WERI-Rb-1 (cell line): ENCODE results near the gene NKX6-2.
"Not testable (repeated sequence)": the region's sequence is repeated elsewhere in the genome, so short reads cannot be mapped to it uniquely, and the experiment has no call there.

ENCODE experiments used
- DNase-seq: peaks from one replicate; pipeline ENCODE4 v3.0.0-alpha.2; 2020
- H3K27ac ChIP-seq: fragments of 250-450 bp; sonication (Bioruptor Pico); 2 replicates; pipeline ENCODE4 v1.5.1; 2020; ENCODE audit warnings: mild to moderate bottlenecking, moderate library complexity
- H3K27me3 ChIP-seq: fragments of 250-450 bp; sonication (Bioruptor Pico); 2 replicates; pipeline ENCODE4 v1.5.1; 2021; ENCODE audit warnings: mild to moderate bottlenecking, low read depth, moderate library complexity; ENCODE audit not compliant: insufficient read depth, severe bottlenecking
- H3K36me3 ChIP-seq: fragments of 250-450 bp; sonication (Bioruptor Pico); 2 replicates; pipeline ENCODE4 v1.5.1; 2020; ENCODE audit warnings: mild to moderate bottlenecking, moderate library complexity
- H3K4me3 ChIP-seq: 2 replicates; pipeline ENCODE4 v1.5.1; 2011; ENCODE audit warnings: low read depth, mild to moderate bottlenecking, control low read depth, low read length
- H3K9me3 ChIP-seq: fragments of 250-450 bp; sonication (Bioruptor Pico); 2 replicates; pipeline ENCODE4 v1.5.1; 2021; ENCODE audit warnings: mild to moderate bottlenecking, moderate library complexity; ENCODE audit not compliant: severe bottlenecking
- TF ChIP-seq, protein P1 (sequence below): IDR thresholded peaks from 2 replicates; pipeline ENCODE4 v1.5.1; 2011; ENCODE audit warnings: low read depth, mild to moderate bottlenecking, control low read depth, inconsistent platforms, low read length

The NKX6-2 gene

DNA sequence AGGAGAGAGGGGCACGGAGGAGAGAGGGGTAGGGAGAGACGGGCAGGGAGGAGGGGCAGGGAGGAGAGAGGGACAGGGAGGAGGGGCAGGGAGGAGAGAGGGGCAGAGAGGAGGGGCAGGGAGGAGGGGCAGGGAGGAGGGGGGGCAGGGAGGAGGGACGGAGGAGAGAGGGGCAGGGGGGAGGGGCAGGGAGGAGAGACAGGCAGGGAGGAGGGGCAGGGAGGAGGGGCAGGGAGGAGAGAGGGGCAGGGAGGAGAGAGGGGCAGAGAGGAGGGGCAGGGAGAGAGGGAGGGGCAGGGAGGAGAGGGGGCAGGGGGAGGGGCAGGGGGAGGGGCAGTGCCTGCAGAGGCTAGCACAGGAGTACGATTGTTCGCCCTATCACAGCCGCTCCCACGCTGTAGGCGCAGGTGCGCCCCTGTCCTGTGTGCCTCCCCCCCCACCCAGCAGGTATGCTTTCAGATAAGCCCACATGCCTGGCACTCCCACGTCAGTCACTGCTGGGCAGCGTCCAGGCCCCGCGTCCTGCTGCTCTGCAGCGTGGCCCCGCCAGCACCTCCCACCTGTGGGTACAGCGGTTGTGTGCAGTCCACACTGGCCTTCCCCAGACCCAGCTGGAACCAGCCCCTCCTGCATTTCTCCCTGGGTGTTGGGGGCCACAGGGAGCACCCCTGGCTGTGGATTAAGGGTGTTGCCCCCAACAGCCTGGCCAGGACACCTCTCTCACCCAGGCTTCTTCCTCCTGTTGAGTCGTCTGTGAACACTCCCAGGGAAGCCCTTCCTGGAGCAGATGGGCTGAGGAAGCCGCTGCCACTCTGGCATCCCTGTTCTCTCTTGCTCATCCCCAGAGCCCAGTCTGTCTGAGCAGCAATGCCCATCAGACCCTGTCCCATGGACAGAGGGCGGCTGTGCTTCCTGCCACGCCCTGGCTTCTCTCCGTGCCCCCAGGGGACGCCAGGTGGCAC, 10.8 kb downstream of the NKX6-2 start:
- H3K27ac ChIP-seq: no peak overlapping the region
- TF ChIP-seq, protein P1, sequence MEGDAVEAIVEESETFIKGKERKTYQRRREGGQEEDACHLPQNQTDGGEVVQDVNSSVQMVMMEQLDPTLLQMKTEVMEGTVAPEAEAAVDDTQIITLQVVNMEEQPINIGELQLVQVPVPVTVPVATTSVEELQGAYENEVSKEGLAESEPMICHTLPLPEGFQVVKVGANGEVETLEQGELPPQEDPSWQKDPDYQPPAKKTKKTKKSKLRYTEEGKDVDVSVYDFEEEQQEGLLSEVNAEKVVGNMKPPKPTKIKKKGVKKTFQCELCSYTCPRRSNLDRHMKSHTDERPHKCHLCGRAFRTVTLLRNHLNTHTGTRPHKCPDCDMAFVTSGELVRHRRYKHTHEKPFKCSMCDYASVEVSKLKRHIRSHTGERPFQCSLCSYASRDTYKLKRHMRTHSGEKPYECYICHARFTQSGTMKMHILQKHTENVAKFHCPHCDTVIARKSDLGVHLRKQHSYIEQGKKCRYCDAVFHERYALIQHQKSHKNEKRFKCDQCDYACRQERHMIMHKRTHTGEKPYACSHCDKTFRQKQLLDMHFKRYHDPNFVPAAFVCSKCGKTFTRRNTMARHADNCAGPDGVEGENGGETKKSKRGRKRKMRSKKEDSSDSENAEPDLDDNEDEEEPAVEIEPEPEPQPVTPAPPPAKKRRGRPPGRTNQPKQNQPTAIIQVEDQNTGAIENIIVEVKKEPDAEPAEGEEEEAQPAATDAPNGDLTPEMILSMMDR: no peak
- no peak overlapping the region for H3K4me3 ChIP-seq
- no peaks in the 10 kb centered on the region for H3K36me3 ChIP-seq
- H3K27me3 ChIP-seq: no peaks in the 10 kb centered on the region
- H3K9me3 ChIP-seq: no peaks in the 10 kb centered on the region
- no peak for DNase-seq

DNA sequence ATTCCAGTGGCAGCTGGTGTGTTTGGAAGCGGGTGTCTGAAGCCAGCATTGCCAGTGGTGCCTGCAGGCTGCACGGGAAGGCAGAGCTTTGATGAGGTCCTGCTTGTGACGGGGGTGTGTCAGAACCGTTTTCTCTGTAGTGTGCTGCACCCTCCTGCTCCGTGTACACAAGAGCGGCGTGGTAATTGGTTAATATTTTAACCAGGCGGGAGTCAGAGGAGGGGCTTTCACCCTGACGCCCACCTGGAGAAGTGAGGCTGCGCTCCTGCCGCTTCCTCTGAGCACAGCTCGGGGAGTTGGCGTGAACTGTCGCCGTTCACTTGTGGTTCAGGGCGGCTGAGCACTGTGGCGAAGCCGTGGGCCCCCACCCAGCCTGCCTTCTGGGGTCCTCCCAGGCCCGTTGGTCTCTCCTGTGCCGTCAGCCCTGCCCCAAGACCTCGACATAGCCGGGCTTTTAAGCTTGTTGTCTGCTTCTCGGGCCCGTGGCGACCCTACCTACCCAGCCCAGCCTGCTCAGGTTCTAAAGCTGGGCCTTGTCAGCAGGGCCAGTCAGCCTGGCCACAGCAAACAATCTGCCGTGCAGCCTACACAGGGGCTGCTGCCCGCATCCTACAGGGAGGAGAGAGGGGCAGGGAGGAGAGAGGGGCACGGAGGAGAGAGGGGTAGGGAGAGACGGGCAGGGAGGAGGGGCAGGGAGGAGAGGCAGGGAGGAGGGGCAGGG, 11.6 kb downstream of the NKX6-2 start:
- no peak for DNase-seq
- Histone ChIP-seq H3K36me3 (no peaks in the 10 kb centered on the region), H3K4me3 (no peak overlapping the region), H3K9me3 (no peaks in the 10 kb centered on the region), H3K27ac (no peak overlapping the region), H3K27me3 (no peaks in the 10 kb centered on the region)
- TF ChIP-seq, protein P1: no peak

DNA sequence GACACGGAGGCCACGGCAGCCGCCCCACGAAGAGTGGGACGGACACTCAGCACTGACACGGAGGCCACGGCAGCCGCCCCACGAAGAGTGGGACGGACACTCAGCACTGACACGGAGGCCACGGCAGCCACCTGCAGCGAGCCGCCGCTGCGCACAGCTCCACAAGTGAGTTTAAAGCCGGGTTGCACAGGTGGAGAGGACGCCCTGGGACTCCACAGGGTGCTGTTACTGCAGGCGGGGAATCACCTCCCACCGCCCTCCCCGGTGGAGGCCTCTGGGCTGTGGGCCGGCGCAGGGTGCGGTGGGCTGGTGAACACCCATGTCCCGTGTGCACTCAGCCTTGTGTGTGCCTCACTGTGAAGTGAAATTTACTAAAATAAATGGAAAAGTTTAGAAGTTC, 13.1 kb downstream of the NKX6-2 start:
- H3K9me3 ChIP-seq, H3K27me3 ChIP-seq, H3K4me3 ChIP-seq: not testable (repeated sequence)

DNA sequence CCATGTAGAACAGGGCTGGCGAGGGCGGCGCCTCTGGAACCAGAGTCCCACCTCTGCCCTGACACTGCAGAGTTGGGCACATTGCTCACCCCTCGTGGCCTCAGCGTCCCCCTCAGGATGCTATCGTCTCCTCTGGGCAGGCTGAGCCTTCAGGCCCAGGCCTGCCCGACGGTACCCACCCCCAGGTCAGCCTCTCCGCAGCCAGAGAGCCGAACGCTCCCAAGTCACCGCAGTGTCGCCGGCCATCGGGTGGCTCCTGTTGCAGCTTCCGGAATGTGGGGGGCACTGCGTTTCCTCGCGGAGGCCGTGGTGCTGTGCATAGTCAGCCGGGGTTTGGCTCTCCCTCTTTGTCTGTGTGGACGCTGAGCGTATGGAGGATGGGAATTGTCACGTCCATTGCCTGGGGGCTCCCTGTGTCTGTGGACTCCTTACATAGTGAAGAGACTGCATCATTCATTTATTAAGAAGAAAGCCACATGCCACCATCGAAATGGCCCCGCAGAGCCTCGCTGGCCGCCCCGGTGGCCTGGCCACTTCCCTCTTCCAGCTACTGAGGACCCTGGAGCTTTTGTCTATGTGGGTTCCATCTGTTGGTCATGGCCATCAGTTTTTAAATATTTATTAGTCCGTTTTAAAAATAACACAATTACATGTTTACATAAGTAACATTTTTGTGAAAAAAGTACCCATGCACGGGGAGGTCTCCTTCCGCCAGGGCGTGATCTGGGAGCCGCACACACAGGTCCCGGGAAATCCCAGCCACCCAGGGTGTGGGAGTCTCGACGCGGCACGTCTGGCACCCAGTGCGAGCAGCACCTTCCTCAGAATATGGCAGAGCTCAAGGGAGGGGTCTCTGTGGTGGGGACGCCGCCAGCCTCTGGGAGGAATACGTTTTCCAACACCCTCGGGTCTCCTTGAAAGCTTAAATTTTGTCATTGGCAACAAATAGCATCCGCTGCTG, 15.6 kb downstream of the NKX6-2 start:
- H3K36me3 ChIP-seq: no peaks in the 10 kb centered on the region
- H3K9me3 ChIP-seq: no peaks in the 10 kb centered on the region
- no peaks in the 10 kb centered on the region for H3K27me3 ChIP-seq
- DNase-seq: no peak
- no peak overlapping the region for H3K27ac ChIP-seq
- no peak overlapping the region for H3K4me3 ChIP-seq
- TF ChIP-seq, protein P1: no peak

More for the DNA sequence above, 13.1 kb downstream of the NKX6-2 start:
- H3K36me3 ChIP-seq, H3K27ac ChIP-seq, DNase-seq: not testable (repeated sequence)

DNA sequence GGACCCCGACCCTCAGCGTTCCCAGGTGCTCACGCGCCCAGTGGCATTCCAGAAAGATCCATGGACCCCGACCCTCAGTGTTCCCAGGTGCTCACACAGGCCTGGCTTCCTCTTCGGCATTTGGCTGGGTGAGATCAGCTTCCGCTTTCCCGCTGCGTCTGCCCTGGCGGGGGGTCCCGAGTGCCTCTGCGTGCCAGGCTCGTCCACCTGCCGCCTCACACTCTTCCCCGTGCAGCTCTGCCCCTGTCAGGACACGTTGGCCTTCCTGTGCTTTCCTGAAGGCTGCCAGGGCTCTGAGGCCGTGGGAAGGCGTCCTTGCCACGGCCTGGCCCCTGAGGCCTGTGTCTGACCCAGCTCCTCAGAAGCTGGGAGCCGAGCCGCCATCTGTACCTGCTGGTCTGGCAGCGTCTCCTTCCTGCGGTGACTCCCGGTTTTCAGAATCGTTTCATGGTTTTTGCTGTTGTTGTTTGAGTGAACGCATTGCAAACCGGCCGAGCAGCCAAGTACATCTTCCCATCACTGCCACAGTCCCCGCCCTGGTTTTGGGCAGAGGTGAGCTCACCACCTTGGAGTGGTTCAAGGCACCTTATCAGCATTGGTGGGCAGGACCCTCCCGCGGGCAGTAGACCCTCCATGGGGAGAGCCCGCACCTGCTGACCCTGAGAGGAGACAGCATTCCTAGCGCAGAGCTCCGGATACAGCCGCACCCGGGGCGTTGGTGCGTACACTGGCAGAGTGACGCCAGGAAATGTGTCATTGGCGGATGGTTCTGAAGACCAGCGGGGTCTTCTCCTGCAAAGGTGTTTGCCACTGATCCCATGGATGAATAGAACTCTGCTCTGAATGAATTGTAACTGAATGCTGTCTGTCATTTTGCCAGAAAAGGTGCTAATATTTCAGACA, 17.4 kb downstream of the NKX6-2 start:
- Histone ChIP-seq H3K36me3 (no peaks in the 10 kb centered on the region), H3K9me3 (no peaks in the 10 kb centered on the region), H3K4me3 (no peak overlapping the region), H3K27me3 (no peaks in the 10 kb centered on the region), H3K27ac (no peak overlapping the region)
- no peak for DNase-seq
- TF ChIP-seq, protein P1: no peak
